ENCODE measurements around the gene WDR20. TPM values are rescaled to one million over a fixed set of nuclear protein-coding genes. Genes with fewer than 3 reads are reported as not detected.

Gene WDR20
- total and polyA plus RNA-seq, 2 donors (not counting 3 experiments of a cell fraction or from before 2014, with no cell fraction given), result 12.2 to 22.4 TPM

- Histone ChIP-seq H3K79me2 (ENCODE audit: control insufficient read depth, insufficient read depth, low read length) (no peaks in the 10 kb centered on the region), H3K9me1 (replicated peaks; ENCODE audit: control insufficient read depth, extremely low read depth, insufficient read depth, low read length) (no peaks in the 10 kb centered on the region), H2AFZ (ENCODE audit: low read depth, low read length) (no peak overlapping the region), H3K27me3 (ENCODE audit: control insufficient read depth in 2 of 2, insufficient read depth in 2 of 2, low read length in 2 of 2) (no peaks in the 10 kb centered on the region), H3K4me2 (ENCODE audit: insufficient read depth, low read length) (no peak overlapping the region), H3K9ac (replicated peaks; ENCODE audit: extremely low read depth, insufficient read depth, low read length) (no peak overlapping the region), H3K27ac (ENCODE audit: insufficient read depth, low read depth, low read length) (no peak overlapping the region), H4K20me1 (replicated peaks; ENCODE audit: control insufficient read depth, extremely low read depth, insufficient read depth, low read length) (no peaks in the 10 kb centered on the region), H3K36me3 (ENCODE audit: control insufficient read depth in 2 of 2, extremely low read depth in 1 of 2, insufficient read depth in 2 of 2, low read length in 2 of 2) (no peaks in the 10 kb centered on the region), H3K9me3 (replicated peaks; ENCODE audit: control insufficient read depth, insufficient read depth, low read length) (no peaks in the 10 kb centered on the region), H3K4me3 (replicated peaks in 1 of 3; ENCODE audit: insufficient read depth in 1 of 3, low read depth in 1 of 3, low read length in 3 of 3) (no peak overlapping the region), H3K4me1 (ENCODE audit: control insufficient read depth, extremely low read depth, insufficient read depth, low read length) (no peaks in the 10 kb centered on the region)
- TF ChIP-seq MYC (IDR thresholded peaks at IDR 0.05; ENCODE audit: low read depth, low read length) (no peak), FOS (IDR thresholded peaks at IDR 0.05; ENCODE audit: borderline replicate concordance, insufficient read depth, low read length) (no peak), POLR2A (IDR thresholded peaks at IDR 0.05; ENCODE audit: low read depth, low read length) (no peak)
- TF ChIP-seq, protein P1, sequence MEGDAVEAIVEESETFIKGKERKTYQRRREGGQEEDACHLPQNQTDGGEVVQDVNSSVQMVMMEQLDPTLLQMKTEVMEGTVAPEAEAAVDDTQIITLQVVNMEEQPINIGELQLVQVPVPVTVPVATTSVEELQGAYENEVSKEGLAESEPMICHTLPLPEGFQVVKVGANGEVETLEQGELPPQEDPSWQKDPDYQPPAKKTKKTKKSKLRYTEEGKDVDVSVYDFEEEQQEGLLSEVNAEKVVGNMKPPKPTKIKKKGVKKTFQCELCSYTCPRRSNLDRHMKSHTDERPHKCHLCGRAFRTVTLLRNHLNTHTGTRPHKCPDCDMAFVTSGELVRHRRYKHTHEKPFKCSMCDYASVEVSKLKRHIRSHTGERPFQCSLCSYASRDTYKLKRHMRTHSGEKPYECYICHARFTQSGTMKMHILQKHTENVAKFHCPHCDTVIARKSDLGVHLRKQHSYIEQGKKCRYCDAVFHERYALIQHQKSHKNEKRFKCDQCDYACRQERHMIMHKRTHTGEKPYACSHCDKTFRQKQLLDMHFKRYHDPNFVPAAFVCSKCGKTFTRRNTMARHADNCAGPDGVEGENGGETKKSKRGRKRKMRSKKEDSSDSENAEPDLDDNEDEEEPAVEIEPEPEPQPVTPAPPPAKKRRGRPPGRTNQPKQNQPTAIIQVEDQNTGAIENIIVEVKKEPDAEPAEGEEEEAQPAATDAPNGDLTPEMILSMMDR (IDR thresholded peaks at IDR 0.05; ENCODE audit: extremely low read depth in 1 of 2, insufficient read depth in 1 of 2, low read depth in 1 of 2, low read length in 2 of 2), result no peak
- TF ChIP-seq, protein P2, sequence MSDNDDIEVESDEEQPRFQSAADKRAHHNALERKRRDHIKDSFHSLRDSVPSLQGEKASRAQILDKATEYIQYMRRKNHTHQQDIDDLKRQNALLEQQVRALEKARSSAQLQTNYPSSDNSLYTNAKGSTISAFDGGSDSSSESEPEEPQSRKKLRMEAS (IDR thresholded peaks at IDR 0.05; ENCODE audit: insufficient read depth, insufficient read length), result no peak
- intact Hi-C loops (cut with micrococcal nuclease), result no loop called here
- no peak for DNase-seq (ENCODE audit: low read depth, low spot score)
- no peak for FAIRE-seq
- BruUV-seq (replicated peaks), result no TSS peak
- ChIA-PET CTCF (no interaction called here), POLR2A (no interaction called here)
- dilution Hi-C loops (cut with MboI; ENCODE audit: extremely low pct_ligation_motif_present, low sequenced_read_pairs), result no loop called here
Measured at GRCh38 chr14:102258136-102258535, 118.4 kb downstream of the WDR20 start.

Other genes starting within 250 kb of the WDR20 start
- gene DYNC1H1, start 175.3 kb upstream of the WDR20 start, total RNA-seq, result 596 and 648 TPM in 2 replicates
- gene DYNC1H1, start 175.3 kb upstream of the WDR20 start, polyA plus RNA-seq, result 235 and 254 TPM in 2 replicates
- gene HSP90AA1, start 52.9 kb upstream of the WDR20 start, total RNA-seq, result 504 and 540 TPM in 2 replicates
- gene HSP90AA1, start 52.9 kb upstream of the WDR20 start, polyA plus RNA-seq, result 140 and 266 TPM in 2 replicates
- 6.1 and 6.4 TPM in 2 replicates for gene MOK, start 165.3 kb downstream of the WDR20 start, total RNA-seq
- gene MOK, start 165.3 kb downstream of the WDR20 start, polyA plus RNA-seq, result 7.2 and 8.6 TPM in 2 replicates
- gene ZNF839, start 179.8 kb downstream of the WDR20 start, total RNA-seq, result 12.5 TPM in 2 replicates
- 8.5 and 9.8 TPM in 2 replicates for gene ZNF839, start 179.8 kb downstream of the WDR20 start, polyA plus RNA-seq
- gene CINP, start 223.0 kb downstream of the WDR20 start, total RNA-seq, result 42.1 and 44.0 TPM in 2 replicates
- gene CINP, start 223.0 kb downstream of the WDR20 start, polyA plus RNA-seq, result 73.3 and 79.1 TPM in 2 replicates
- gene TECPR2, start 223.0 kb downstream of the WDR20 start, total RNA-seq, result 21.5 TPM in 2 replicates
- 8.9 and 9.4 TPM in 2 replicates for gene TECPR2, start 223.0 kb downstream of the WDR20 start, polyA plus RNA-seq